Stimulated activated CD4-positive, alpha-beta T cell treated with anti-CD3 and anti-CD28 coated beads, Interleukin-2, amount 100 ng/mL, for 24 hours (primary cell): ENCODE measurements around the gene ALX4.
A peak's percentile ranks its signal among the peaks of the same experiment; 100 is the strongest.

ENCODE experiments used
- DNase-seq, 2 donors: peaks; one replicate each; pipeline ENCODE4 v3.0.0-alpha.2; 2020

Gene ALX4

GRCh38 chr11:44309478-44310205 lies at the start of gene ALX4:
ALX4 (minus strand) TSS chr11:44310139; CDS start chr11:44310062, 77 bp downstream.
- peak; percentile 23 to 56 for DNase-seq

DNA sequence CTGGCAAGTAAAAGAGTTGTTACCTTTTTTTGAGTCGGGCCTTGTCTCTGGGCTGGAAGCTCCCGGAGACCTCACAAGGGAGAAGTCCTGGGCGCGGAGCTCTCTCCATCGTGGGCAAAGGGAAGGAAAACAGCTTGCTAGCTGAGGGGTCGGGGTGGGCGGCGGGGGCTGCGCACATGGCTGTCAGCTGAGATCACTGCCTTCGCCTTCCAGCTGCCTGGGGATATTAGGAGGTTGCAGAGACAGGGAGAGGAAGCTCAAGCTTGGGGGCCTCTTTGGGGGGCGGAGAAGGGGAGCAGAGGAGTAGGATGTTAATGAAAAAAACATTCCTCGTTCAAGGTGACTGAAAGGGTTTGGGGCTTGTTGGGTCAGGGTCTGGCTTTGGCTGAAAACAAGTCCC lies 49.2 kb upstream of the ALX4 start:
- DNase-seq = no peak

- DNase-seq = no peak
Measured at GRCh38 chr11:44358713-44359112, 48.8 kb upstream of the ALX4 start.

DNA sequence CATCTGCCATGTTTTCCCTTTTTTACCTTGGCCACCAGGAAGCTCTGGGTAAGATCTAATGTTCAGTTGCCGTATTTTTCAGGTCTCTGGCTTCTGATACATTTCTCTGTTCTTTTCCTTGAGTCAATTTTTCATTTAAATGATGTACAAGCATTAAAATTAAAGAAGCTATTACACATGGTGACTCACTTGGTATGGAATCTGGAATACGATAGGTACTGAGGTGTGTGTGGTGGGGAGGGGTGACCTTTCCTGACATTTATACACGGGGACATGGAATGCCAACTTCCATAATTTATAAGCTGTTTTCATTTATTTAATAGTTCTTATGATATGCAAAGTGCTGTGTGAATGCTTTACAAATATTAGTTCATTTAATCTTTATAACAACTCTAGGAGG lies 47.8 kb upstream of the ALX4 start:
- DNase-seq = no peak

GRCh38 chr11:44356351-44356750 lies 46.4 kb upstream of the ALX4 start:
- DNase-seq = no peak

DNA sequence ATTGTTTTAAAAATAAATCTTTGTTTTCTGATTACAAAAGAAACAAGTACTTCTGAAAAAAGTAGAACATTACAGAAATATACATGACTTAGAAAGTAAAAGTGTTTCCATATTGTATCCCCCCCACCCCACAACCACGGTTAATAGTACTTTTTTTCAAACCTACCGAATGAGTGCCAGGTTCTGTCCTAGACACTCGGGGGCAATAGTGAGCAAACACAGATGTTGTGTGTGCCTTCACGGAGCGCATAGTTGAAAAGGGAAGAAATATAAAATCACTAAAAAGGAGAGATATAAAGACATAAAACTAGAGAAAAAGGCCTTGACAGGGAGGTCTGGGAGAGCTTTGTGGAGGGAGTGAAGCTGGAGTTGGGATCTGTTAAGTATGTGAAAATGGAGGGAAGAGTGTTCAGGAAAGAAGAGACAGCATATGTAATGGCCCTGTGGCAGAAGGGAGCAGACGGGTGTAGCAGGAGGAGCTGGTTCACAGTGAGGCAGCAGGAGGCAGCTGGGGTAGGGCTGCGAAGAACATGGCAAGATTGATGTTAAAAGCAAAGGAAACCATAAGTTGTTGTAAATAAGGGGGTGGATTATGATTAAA lies 42.1 kb upstream of the ALX4 start:
- DNase-seq = no peak

- no peak for DNase-seq
Measured at GRCh38 chr11:44351006-44351660, 41.2 kb upstream of the ALX4 start.

DNA sequence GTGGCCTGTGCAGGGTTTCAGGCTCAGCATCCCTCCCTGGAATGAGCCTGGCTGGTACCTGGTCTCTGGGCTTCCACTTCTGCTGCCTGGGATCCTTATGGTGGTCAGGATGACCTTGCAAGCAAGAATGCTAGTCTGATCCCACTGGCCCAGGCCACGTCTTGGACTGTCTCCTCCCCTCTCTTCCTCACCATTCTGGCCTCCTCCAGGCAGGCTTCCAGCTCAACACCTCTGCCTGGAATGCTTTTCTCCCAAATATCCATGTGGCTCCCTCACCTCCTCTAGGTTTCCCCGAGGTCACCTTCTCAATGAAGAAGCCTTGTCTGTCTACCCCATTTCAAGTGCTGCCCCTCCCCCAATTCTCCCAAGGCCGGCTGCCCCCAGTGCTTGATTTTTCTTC lies 39.4 kb upstream of the ALX4 start:
- no peak for DNase-seq

- no peak for DNase-seq
Measured at GRCh38 chr11:44348721-44349120, 38.8 kb upstream of the ALX4 start.

DNA sequence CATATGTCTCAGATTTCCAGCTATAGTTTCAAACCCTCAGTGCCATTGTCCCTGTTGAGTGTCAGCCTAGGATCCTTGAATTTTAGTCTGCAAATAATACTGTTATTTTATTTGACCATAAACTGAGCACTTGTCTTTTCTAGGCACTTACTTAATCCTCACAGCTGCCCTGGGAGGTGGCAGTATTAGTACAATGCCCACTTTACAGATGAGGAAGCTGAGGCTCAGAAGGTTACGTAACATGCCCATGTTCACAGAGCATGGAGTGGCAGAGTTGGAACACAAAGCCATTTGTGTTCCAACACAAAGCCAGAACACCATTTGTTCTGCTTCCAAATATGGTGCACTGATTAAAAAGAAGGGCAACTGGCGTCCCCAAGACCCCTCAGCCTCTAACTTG lies 38.2 kb upstream of the ALX4 start:
- no peak for DNase-seq

DNA sequence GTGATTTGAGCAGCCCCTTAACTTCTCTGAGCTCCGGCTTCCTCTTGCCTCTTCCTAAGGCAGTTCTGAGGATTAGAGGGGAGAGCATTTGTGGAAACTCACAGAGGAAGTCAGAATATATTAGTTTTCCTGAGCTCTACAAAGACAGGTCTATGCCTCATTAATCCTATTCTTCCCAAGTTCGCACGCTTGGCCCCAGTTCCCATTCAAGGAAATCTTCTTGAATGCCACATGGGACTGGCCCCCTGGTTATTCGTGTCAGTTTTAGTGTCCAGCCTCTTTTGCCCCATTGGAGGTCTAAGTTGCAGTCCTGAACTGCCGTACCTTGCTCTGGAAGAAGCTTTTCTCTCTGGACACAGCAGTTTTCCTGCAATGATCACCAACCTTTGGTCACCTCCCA lies 37.6 kb upstream of the ALX4 start:
- DNase-seq = no peak

DNA sequence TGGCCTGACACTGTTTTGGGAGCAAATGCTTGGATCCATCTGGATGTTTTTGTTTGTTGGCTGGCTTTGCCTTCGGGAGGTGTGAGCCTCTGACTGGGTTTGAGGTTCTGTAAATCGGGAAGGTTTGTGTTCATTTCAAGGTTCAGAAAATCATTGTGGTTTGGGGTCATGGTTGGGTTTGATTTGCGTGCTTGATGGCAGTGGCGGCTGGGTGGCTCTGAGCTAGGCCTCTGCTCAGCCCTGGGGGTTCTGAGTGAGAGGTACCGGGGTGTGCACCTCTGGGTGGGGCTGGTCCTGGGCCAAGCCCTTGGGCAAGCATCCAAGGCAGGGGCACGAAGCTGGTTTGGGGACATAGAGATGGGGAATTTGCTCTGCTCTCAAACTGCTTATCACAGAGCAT lies 37.0 kb upstream of the ALX4 start:
- DNase-seq = no peak

- DNase-seq = no peak
Measured at GRCh38 chr11:44345781-44346180, 35.8 kb upstream of the ALX4 start.

DNA sequence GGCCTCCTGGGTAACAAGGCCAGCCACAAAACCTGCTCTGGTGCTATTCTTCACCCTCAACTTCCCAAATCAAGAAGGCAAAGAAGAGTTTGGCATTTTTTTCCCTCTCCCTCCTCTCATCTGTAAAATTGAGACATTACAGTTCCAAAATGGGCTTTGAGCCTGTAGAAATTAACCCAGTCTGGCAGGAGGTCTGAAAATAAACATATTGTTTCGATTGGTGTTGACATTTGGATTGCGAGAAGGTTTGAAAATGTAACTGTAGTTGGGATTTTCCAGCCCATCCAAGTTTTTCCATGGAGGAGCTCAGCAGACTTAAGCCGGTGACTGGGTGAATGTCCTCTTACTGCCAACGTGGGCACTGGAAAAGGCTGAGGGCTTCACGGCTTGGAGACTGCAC lies 35.0 kb upstream of the ALX4 start:
- DNase-seq = no peak

GRCh38 chr11:44344423-44344820 lies 34.5 kb upstream of the ALX4 start:
- DNase-seq = no peak

DNA sequence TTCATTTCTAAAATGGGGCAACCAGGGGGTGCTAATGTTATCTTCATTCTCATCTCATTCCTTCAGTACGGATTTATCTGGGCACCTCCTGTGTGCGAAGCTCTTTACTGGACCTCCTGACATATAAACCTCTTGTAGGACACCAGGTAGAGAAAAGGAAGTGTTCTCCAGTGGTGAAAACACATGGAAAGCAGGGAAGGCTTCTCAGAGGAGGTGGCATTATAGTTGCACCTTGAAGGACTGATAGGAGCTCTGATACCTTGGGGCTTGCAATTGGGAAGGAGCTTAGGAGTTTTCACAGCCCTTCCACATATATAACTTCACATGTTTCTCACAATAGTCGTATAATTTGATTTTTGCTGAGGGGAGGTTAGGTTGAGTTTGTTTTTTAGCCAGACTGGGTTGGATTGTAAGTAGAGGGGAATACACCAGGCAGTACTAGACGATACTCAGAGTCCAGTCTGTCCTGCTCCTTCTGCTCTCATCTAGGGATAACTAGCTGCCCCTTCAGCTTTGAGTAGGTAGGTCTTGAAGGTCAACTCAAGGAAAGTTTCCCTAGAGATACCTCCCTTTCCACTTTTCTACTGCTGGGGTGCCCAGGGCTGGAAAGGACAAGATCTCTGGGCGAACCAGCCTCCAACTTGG lies 34.0 kb upstream of the ALX4 start:
- no peak for DNase-seq

DNA sequence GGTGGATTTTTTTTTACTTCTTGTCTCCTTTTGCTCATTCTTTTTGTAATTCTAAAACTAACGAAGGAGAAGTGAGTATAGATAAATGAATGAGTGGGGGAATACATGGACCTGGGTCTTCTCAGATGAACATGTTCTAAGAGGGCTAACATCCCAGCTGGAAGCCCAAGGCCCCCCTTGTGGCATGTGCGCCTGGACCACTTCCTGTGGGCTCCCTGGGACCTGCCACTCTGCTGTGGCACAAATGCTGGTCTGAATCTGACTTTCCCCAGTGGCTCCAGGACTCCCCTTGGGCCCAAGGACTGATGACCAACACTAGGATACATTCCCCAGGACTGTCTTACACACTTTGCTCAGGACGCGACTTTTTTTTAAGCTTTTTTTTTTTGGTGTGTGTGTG lies 32.7 kb upstream of the ALX4 start:
- DNase-seq = no peak

- no peak for DNase-seq
Measured at GRCh38 chr11:44340656-44341055, 30.7 kb upstream of the ALX4 start.

DNA sequence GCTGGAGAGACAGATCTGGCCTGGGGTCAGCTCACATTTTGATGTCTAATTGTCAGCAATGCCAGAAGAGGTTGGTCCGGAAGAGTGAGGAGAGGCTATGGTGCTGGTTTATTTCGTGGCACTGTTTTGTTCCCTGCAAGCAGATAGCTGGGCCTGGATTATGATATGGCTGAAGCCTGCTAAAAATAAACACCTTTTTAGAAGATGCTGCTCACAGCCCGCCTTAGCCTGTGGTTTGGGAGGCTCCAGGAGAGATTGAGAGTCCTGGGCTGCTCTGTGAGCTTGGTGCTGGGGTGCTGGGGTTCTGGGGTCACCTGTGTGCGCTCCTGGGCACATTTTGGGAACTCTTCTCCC lies 29.6 kb upstream of the ALX4 start:
- no peak for DNase-seq

- no peak for DNase-seq
Measured at GRCh38 chr11:44338698-44339529, 29.0 kb upstream of the ALX4 start.

- no peak for DNase-seq
Measured at GRCh38 chr11:44338026-44338425, 28.1 kb upstream of the ALX4 start.

DNA sequence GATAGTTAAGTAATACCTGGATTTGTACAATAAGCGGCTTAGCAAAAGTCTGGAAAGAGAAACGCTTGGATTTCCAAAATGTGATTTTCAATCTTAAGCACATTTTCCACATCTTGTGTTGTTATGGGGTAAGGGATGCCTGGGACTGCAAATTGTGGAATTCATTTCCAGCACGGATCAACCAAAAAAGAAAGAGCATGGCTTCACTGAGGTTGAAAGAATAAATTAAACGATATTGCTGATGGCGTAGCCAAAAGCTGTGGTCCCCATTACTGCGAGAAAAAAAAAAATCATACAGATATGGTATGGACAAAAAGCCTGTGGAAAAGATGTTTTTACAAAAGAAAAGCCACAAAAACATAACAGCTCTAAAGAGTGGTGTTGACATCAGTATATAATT lies 26.0 kb upstream of the ALX4 start:
- DNase-seq = no peak
